ENCODE data around the gene CENPX. TPM values are rescaled to one million over a fixed set of nuclear protein-coding genes. Genes with fewer than 3 reads are reported as not detected.
A peak's percentile ranks its signal among the peaks of the same experiment; 100 is the strongest.

Gene CENPX
- total and polyA plus RNA-seq, 2 of the 13 experiments (the other 11 are each of a cell fraction or from before 2014, with no cell fraction given): 92.7 to 170 TPM

- TF ChIP-seq ZBTB4 (CRISPR knock-in tag; IDR thresholded peaks at IDR 0.05; ENCODE audit: borderline replicate concordance): no peak
- TF ChIP-seq ZSCAN9 (CRISPR knock-in tag; IDR thresholded peaks at IDR 0.05; ENCODE audit: borderline replicate concordance): no peak
- TF ChIP-seq LBX2 (CRISPR knock-in tag; IDR thresholded peaks at IDR 0.05; ENCODE audit: borderline replicate concordance): peak; percentile 77
- no peak for TF ChIP-seq TMF1 (CRISPR knock-in tag; IDR thresholded peaks at IDR 0.05; ENCODE audit: low read depth)
- TF ChIP-seq ZC3H4 (CRISPR knock-in tag; IDR thresholded peaks at IDR 0.05; ENCODE audit: borderline replicate concordance): no peak; the same call in 1 of the 2 replicates
- TF ChIP-seq REXO4 (CRISPR knock-in tag; IDR thresholded peaks at IDR 0.05; ENCODE audit: borderline replicate concordance): no peak
- peak; percentile 19; the same call in 1 of the 2 replicates for TF ChIP-seq MLXIP (CRISPR knock-in tag; IDR thresholded peaks at IDR 0.05; ENCODE audit: borderline replicate concordance)
- TF ChIP-seq GPBP1L1 (CRISPR knock-in tag; IDR thresholded peaks at IDR 0.05): no peak
- no peak for TF ChIP-seq E2F1 (CRISPR knock-in tag; IDR thresholded peaks at IDR 0.05)
- TF ChIP-seq CTCF (CRISPR knock-in tag; IDR thresholded peaks at IDR 0.05): no peak
- no peak for TF ChIP-seq PRMT3 (CRISPR knock-in tag; IDR thresholded peaks at IDR 0.05; ENCODE audit: borderline replicate concordance, low read depth)
Measured at GRCh38 chr17:82015311-82015971, 7.2 kb downstream of the CENPX start (continued).

Data from HepG2 (cell line).